GM10847 (cell line): ENCODE results near the gene NFATC2.

Experiments used
- POLR2A ChIP-seq: IDR thresholded peaks from 2 replicates; pipeline ENCODE4 v1.6.1; 2011; ENCODE audit not compliant: insufficient read length; ENCODE audit errors: extremely low read depth

Gene NFATC2

GRCh38 chr20:51467956-51468626, 74.4 kb downstream of the NFATC2 start:
- no peak for TF ChIP-seq POLR2A

GRCh38 chr20:51463998-51464397, 78.5 kb downstream of the NFATC2 start:
- no peak for TF ChIP-seq POLR2A

GRCh38 chr20:51463560-51463959, 79.0 kb downstream of the NFATC2 start:
- no peak for TF ChIP-seq POLR2A

- no peak for TF ChIP-seq POLR2A
Observed at GRCh38 chr20:51462566-51463276, 79.8 kb downstream of the NFATC2 start.

GRCh38 chr20:51461306-51461705, 81.2 kb downstream of the NFATC2 start:
- no peak for TF ChIP-seq POLR2A

GRCh38 chr20:51460569-51461265, 81.8 kb downstream of the NFATC2 start:
- TF ChIP-seq POLR2A = no peak

- TF ChIP-seq POLR2A = no peak
Observed at GRCh38 chr20:51460163-51460562, 82.4 kb downstream of the NFATC2 start.

- TF ChIP-seq POLR2A = no peak
Observed at GRCh38 chr20:51458751-51459439, 83.6 kb downstream of the NFATC2 start.

- no peak for TF ChIP-seq POLR2A
Observed at GRCh38 chr20:51457533-51457932, 85.0 kb downstream of the NFATC2 start.

GRCh38 chr20:51456511-51457509, 85.7 kb downstream of the NFATC2 start:
- TF ChIP-seq POLR2A = no peak

- TF ChIP-seq POLR2A = no peak
Observed at GRCh38 chr20:51454250-51454865, 88.2 kb downstream of the NFATC2 start.

GRCh38 chr20:51452734-51453365, 89.7 kb downstream of the NFATC2 start:
- TF ChIP-seq POLR2A = no peak

- no peak for TF ChIP-seq POLR2A
Observed at GRCh38 chr20:51452091-51452613, 90.4 kb downstream of the NFATC2 start.
